Smooth muscle cell (in vitro differentiated cells): ENCODE data around the gene TTBK2. TPM values are rescaled to one million over a fixed set of nuclear protein-coding genes. Genes with fewer than 3 reads are reported as not detected.

Experiments
- DNase-seq: peaks from one replicate; lab custom pipeline; 2025; ENCODE audit not compliant: unreplicated experiment; lab: John Stamatoyannopoulos, UW
- H2AFZ ChIP-seq: fragments of 200-600 bp; sonication (generic); 2 replicates; pipeline ENCODE4 v1.6.0; 2016; ENCODE audit warnings: antibody characterized with exemption, low read depth, mild to moderate bottlenecking
- H3F3A ChIP-seq: fragments of 200-600 bp; sonication (generic); 2 replicates; pipeline ENCODE4 v1.6.0; 2017; ENCODE audit warnings: antibody characterized with exemption, low read depth
- H3K27ac ChIP-seq: fragments of 200-600 bp; sonication (generic); 2 replicates; pipeline ENCODE4 v1.5.1; 2016; ENCODE audit warnings: low read depth, mild to moderate bottlenecking
- H3K27me3 ChIP-seq: fragments of 200-600 bp; sonication (generic); 2 replicates; pipeline ENCODE4 v1.6.1; 2016; ENCODE audit warnings: low read depth, mild to moderate bottlenecking
- H3K36me3 ChIP-seq: fragments of 200-600 bp; sonication (generic); 2 replicates; pipeline ENCODE4 v1.5.1; 2016; ENCODE audit warnings: low read depth
- H3K4me1 ChIP-seq: fragments of 200-600 bp; sonication (generic); 2 replicates; pipeline ENCODE4 v1.5.1; 2016; ENCODE audit warnings: low read depth
- H3K4me2 ChIP-seq: fragments of 200-600 bp; sonication (generic); 2 replicates; pipeline ENCODE4 v1.6.0; 2016; ENCODE audit warnings: mild to moderate bottlenecking
- H3K4me3 ChIP-seq: fragments of 200-600 bp; sonication (generic); 2 replicates; pipeline ENCODE4 v1.5.1; 2016; ENCODE audit warnings: mild to moderate bottlenecking
- H3K79me2 ChIP-seq: fragments of 200-600 bp; sonication (generic); 2 replicates; pipeline ENCODE4 v1.6.0; 2016; ENCODE audit warnings: low read depth, mild to moderate bottlenecking
- H3K9ac ChIP-seq: fragments of 200-600 bp; sonication (generic); 2 replicates; pipeline ENCODE4 v1.6.0; 2016; ENCODE audit warnings: low read depth
- H3K9me3 ChIP-seq: fragments of 200-600 bp; sonication (generic); replicated peaks from 2 replicates; pipeline ENCODE4 v1.5.1; 2016; ENCODE audit warnings: low read depth
- H4K20me1 ChIP-seq: fragments of 200-600 bp; sonication (generic); 2 replicates; pipeline ENCODE4 v1.6.0; 2016; ENCODE audit warnings: low read depth
- WGBS: methylation state at CpG from one replicate; pipeline ENCODE4 v1.1.7; 2016; ENCODE audit warnings: low lambda C conversion rate; 5-methylcytosine and 5-hydroxymethylcytosine counted together
- polyA plus RNA-seq: library from polyadenylated mRNA; unstranded; fragments of >200 nt; fragmentation: Nextera tagmentation; extraction: Ambion mirVana; gene quantifications from 2 replicates; pipeline ENCODE4 v1.2.1, GENCODE V29; 2016
- total RNA-seq: library from RNA; depleted of rRNA; stranded (reverse); fragments of >200 nt; gene quantifications from 2 replicates; pipeline ENCODE4 v1.2.3, GENCODE V29; 2014
- TF ChIP-seq, protein P1 (sequence below): fragments of 200-600 bp; sonication (generic); IDR thresholded peaks from 2 replicates; pipeline ENCODE4 v1.5.1; 2017; ENCODE audit warnings: borderline replicate concordance, mild to moderate bottlenecking, antibody characterized with exemption; ENCODE audit not compliant: insufficient read depth, poor library complexity, severe bottlenecking

The TTBK2 gene
- total and polyA plus RNA-seq, 2 experiments from 2014 or later: 6.6 to 11.1 TPM

DNA sequence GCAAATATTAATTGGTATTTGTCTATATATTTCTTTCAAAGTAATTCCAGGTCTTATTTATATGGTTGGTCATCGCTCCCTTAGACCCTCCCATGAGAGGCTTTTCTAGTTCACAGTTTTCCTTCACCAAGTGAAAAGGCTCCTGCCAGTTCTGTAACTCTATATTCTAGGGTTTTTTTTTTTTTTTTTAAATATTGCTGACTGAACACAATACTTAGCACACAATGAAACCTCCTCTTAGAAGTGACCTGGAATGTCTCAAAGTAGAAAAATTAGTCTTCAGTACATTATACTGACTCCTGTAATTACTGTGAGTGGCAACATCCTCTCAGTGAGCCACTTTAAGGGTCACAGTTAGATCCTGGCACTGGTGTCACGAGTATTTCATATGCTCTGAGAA is 135.0 kb downstream of the TTBK2 start:
- Histone ChIP-seq H3K4me1 (no peaks in the 10 kb centered on the region), H2AFZ (no peak overlapping the region), H3F3A (no peaks in the 10 kb centered on the region), H3K27ac (no peak overlapping the region), H3K79me2 (no peaks in the 10 kb centered on the region), H3K36me3 (peaks cover 12% of the 10 kb centered on the region), H3K27me3 (no peaks in the 10 kb centered on the region), H3K9ac (no peak overlapping the region), H3K4me3 (no peak overlapping the region), H3K9me3 (no peaks in the 10 kb centered on the region), H3K4me2 (no peak overlapping the region), H4K20me1 (no peaks in the 10 kb centered on the region)
- 93% methylated on average over 2 of the region's 2 CpGs for WGBS
- TF ChIP-seq, protein P1, sequence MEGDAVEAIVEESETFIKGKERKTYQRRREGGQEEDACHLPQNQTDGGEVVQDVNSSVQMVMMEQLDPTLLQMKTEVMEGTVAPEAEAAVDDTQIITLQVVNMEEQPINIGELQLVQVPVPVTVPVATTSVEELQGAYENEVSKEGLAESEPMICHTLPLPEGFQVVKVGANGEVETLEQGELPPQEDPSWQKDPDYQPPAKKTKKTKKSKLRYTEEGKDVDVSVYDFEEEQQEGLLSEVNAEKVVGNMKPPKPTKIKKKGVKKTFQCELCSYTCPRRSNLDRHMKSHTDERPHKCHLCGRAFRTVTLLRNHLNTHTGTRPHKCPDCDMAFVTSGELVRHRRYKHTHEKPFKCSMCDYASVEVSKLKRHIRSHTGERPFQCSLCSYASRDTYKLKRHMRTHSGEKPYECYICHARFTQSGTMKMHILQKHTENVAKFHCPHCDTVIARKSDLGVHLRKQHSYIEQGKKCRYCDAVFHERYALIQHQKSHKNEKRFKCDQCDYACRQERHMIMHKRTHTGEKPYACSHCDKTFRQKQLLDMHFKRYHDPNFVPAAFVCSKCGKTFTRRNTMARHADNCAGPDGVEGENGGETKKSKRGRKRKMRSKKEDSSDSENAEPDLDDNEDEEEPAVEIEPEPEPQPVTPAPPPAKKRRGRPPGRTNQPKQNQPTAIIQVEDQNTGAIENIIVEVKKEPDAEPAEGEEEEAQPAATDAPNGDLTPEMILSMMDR: no peak
- DNase-seq: no peak

DNA sequence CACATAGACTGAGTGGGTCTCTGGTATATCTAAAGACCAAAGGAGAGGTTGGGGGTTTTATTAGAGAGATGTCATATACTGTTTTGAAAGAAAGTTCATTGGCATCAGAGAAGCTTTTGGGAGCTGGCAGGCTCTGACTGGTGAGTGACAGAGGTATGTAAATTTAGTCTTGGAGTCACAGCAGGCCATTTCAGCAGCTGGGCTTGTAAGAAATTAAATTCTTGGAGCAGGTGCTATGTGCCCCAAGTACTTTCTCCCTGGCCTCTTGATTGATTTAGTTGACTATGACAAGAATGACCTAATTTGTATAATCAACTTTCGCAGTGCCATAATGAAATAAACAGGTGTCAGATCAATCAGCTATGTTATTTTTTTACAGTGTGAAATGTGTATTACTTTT is 135.9 kb downstream of the TTBK2 start:
- Histone ChIP-seq H3K79me2 (no peaks in the 10 kb centered on the region), H3K4me2 (no peak overlapping the region), H3K9ac (no peak overlapping the region), H3K36me3 (peaks cover 12% of the 10 kb centered on the region), H3K4me3 (no peak overlapping the region), H3K9me3 (no peaks in the 10 kb centered on the region), H4K20me1 (no peaks in the 10 kb centered on the region), H3K27me3 (no peaks in the 10 kb centered on the region), H2AFZ (no peak overlapping the region), H3K27ac (no peak overlapping the region), H3F3A (no peaks in the 10 kb centered on the region), H3K4me1 (no peaks in the 10 kb centered on the region)
- WGBS: 97% methylated on average over 1 of the region's 1 CpG
- DNase-seq: no peak
- TF ChIP-seq, protein P1: no peak

DNA sequence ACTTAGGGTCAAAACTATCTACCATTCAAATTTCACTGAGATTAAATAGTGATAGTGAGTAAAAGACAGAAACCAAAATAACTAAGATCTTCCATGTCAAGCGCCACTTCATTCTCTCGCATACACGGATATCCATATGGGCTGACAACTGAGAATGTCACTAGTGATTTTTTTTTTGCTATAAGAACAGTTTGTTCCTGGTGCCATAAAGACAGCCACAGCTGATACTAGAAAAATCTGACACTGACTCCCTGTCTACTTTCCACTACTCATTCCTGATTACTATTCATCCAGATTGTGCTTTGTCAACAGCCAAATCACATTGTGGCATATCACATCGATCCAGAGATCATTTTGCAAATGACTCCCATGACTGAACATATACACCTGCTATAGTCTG is 137.9 kb downstream of the TTBK2 start:
- over 99% methylated on average over 4 of the region's 4 CpGs for WGBS
- Histone ChIP-seq H3K27me3 (no peaks in the 10 kb centered on the region), H3F3A (no peaks in the 10 kb centered on the region), H4K20me1 (no peaks in the 10 kb centered on the region), H2AFZ (no peak overlapping the region), H3K79me2 (no peaks in the 10 kb centered on the region), H3K36me3 (peaks cover 12% of the 10 kb centered on the region), H3K27ac (no peak overlapping the region), H3K4me3 (no peak overlapping the region), H3K9ac (no peak overlapping the region), H3K4me2 (no peak overlapping the region), H3K9me3 (no peaks in the 10 kb centered on the region), H3K4me1 (no peaks in the 10 kb centered on the region)
- no peak for DNase-seq
- TF ChIP-seq, protein P1: no peak

DNA sequence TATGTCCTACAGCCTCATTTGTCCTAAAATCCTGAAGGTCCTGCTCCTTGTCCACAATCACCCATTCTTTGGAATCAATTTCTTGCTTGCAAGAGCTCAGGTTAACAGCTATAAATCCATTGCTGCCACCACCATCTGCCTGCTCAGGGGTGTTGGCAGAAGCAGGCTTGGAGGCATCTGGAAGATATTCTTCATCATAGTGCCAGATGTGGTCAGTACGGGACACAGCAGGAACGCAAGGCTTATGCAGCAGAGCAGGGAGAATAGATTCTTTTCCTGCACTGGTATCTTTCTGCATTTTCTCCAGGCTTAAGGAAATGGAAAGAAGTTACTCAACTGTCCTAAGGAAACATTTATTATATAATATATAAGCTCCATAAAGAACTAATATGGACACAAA is 145.2 kb downstream of the TTBK2 start:
- Histone ChIP-seq H3K4me2 (no peak overlapping the region), H3K4me3 (no peak overlapping the region), H3K79me2 (no peaks in the 10 kb centered on the region), H3K4me1 (no peaks in the 10 kb centered on the region), H3K27me3 (no peaks in the 10 kb centered on the region), H3K36me3 (peaks cover 3% of the 10 kb centered on the region), H3K9ac (no peak overlapping the region), H4K20me1 (no peaks in the 10 kb centered on the region), H2AFZ (no peak overlapping the region), H3K9me3 (no peaks in the 10 kb centered on the region), H3K27ac (no peak overlapping the region), H3F3A (no peaks in the 10 kb centered on the region)
- WGBS: 85% methylated on average over 2 of the region's 2 CpGs
- TF ChIP-seq, protein P1: no peak
- DNase-seq: no peak
